CD4-positive, alpha-beta T cell (primary cell): ENCODE data around the gene CHRNA7. TPM values are rescaled to one million over a fixed set of nuclear protein-coding genes. Genes with fewer than 3 reads are reported as not detected.
"Not testable (repeated sequence)": the region's sequence is repeated elsewhere in the genome, so short reads cannot be mapped to it uniquely, and the experiment has no call there.

Source experiments
- ATAC-seq: fragments of 200-7000 bp; cut with Tn5 transposase; one replicate; pipeline ENCODE4 v1.10.0; 2022; ENCODE audit warnings: mild to moderate bottlenecking; ENCODE audit not compliant: poor library complexity
- CTCF ChIA-PET: fragments of 350-600 bp; sonication (Branson Sonifier 250); formaldehyde crosslinking; loops from one replicate; lab custom pipeline; 2021; ENCODE audit warnings: antibody characterized with exemption, inconsistent platforms; lab: Charles Lee
- POLR2A ChIA-PET: fragments of 350-600 bp; sonication (Branson Sonifier 250); formaldehyde crosslinking; loops from one replicate; lab custom pipeline; 2021; ENCODE audit warnings: antibody characterized with exemption, inconsistent platforms; lab: Charles Lee
- DNase-seq, 14 experiments: peaks; one replicate each; pipeline ENCODE4 v3.0.0-alpha.2; 2013 to 2020; ENCODE audit warnings: mixed read lengths in 2 of 14
- H3K27ac ChIP-seq, 2 donors: one replicate each; pipeline versions ENCODE4 v1.5.1 to v1.7.0; 2013; ENCODE audit warnings: low read length in 2 of 2, low read depth in 1 of 2, mild to moderate bottlenecking in 1 of 2
- H3K27me3 ChIP-seq, 2 experiments: 1 replicate in 1 of 2; 2 replicates in 1 of 2; pipeline versions ENCODE4 v1.6.1 to v1.7.0; 2013; ENCODE audit warnings: low read length in 2 of 2, control low read depth in 1 of 2, mild to moderate bottlenecking in 1 of 2, moderate library complexity in 1 of 2; ENCODE audit not compliant: insufficient read depth in 2 of 2, control insufficient read depth in 1 of 2
- H3K36me3 ChIP-seq: one replicate; pipeline ENCODE4 v1.6.1; 2013; ENCODE audit warnings: low read length, control low read depth; ENCODE audit not compliant: insufficient read depth
- H3K4me1 ChIP-seq: one replicate; pipeline ENCODE4 v1.6.1; 2013; ENCODE audit warnings: low read length, control low read depth; ENCODE audit not compliant: insufficient read depth
- H3K4me3 ChIP-seq: one replicate; pipeline ENCODE4 v1.5.1; 2013; ENCODE audit warnings: mild to moderate bottlenecking, low read length, moderate library complexity
- H3K9me3 ChIP-seq, 2 experiments: 1 replicate in 1 of 2; 2 replicates in 1 of 2; pipeline versions ENCODE4 v1.6.1 to v1.7.0; 2013; ENCODE audit warnings: low read length in 2 of 2, mild to moderate bottlenecking in 2 of 2, control low read depth in 1 of 2, moderate library complexity in 1 of 2; ENCODE audit not compliant: control insufficient read depth in 1 of 2, insufficient read depth in 1 of 2
- H3K27ac Mint-ChIP-seq: one replicate; pipeline ENCODE4 v1.8.0; 2020; ENCODE audit warnings: mixed read lengths
- H3K27me3 Mint-ChIP-seq: one replicate; pipeline ENCODE4 v1.8.0; 2021; ENCODE audit warnings: mixed read lengths
- H3K36me3 Mint-ChIP-seq: one replicate; pipeline ENCODE4 v1.8.0; 2021; ENCODE audit warnings: low read depth, mixed read lengths
- H3K4me1 Mint-ChIP-seq: one replicate; pipeline ENCODE4 v1.8.0; 2021; ENCODE audit warnings: low read depth, mixed read lengths
- H3K4me3 Mint-ChIP-seq: one replicate; pipeline ENCODE4 v1.8.0; 2020; ENCODE audit warnings: mild to moderate bottlenecking, mixed read lengths
- H3K9me3 Mint-ChIP-seq: one replicate; pipeline ENCODE4 v1.8.0; 2020; ENCODE audit warnings: mixed read lengths
- intact Hi-C, 2 experiments: fragments of 100-400 bp; cut with DNase I in 1 of 2; cut with micrococcal nuclease in 1 of 2; formaldehyde crosslinking; loops; one replicate each; pipeline versions ENCODE4 v1.15.1 to v1.9.0; 2023 to 2025; cut with DNase I, micrococcal nuclease
- total RNA-seq, 174 experiments: library from RNA in 2 of 174; stranded (reverse) in 2 of 174; gene quantifications; one replicate each; pipeline ENCODE4 v1.2.3 and lab custom pipeline; 2021 to 2026
- TF ChIP-seq, protein P1 (sequence below): fragments of 200-600 bp; IDR thresholded peaks from one replicate; pipeline ENCODE4 v1.8.0; 2022; ENCODE audit warnings: antibody characterized with exemption, mild to moderate bottlenecking

CHRNA7 gene
- total RNA-seq, 2 experiments from 2014 or later = not detected

DNA sequence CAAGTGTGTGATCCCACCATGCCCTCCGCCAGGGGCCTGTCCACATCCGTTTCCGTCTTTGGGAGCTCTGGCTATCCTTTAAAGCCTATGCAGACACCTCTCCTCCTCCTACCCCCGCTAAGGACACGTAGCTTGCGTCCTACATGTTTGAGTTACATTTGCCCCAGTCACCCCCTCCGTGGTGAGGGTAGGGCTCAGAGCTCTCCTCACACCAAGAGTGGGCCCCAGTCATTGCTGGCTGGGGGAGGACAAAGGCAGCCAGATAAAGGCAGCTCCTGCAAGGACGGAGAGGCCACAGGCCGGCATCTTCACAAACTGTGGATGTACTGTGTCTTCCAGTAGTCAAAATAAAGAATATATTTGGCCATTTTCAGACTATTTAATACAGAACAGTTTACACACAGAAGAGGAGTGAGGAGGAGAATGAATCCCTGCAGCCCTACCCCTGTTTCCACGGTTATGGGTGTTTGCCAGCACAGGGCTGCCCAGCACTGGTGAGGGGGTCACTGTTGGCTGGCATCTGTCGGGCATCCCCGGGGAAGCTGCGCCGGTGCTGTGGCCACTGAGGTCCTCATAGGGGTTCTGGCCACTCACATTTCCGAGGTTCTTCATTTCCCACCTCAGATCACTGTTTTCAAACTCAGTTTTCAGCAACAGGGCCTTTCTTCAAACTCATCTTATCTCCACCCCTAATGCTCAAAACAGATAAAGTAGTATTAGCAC is 118.7 kb downstream of the CHRNA7 start:
- DNase-seq = no peak
- H3K36me3 Mint-ChIP-seq = no peaks in the 10 kb centered on the region
- TF ChIP-seq, protein P1, sequence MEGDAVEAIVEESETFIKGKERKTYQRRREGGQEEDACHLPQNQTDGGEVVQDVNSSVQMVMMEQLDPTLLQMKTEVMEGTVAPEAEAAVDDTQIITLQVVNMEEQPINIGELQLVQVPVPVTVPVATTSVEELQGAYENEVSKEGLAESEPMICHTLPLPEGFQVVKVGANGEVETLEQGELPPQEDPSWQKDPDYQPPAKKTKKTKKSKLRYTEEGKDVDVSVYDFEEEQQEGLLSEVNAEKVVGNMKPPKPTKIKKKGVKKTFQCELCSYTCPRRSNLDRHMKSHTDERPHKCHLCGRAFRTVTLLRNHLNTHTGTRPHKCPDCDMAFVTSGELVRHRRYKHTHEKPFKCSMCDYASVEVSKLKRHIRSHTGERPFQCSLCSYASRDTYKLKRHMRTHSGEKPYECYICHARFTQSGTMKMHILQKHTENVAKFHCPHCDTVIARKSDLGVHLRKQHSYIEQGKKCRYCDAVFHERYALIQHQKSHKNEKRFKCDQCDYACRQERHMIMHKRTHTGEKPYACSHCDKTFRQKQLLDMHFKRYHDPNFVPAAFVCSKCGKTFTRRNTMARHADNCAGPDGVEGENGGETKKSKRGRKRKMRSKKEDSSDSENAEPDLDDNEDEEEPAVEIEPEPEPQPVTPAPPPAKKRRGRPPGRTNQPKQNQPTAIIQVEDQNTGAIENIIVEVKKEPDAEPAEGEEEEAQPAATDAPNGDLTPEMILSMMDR = no peak
- CTCF ChIA-PET = no interaction called here
- no peaks in the 10 kb centered on the region for H3K9me3 Mint-ChIP-seq
- H3K36me3 ChIP-seq = no peaks in the 10 kb centered on the region
- peaks cover 0 to 11% of the 10 kb centered on the region in 2 experiments for H3K9me3 ChIP-seq
- no peak overlapping the region for H3K27ac ChIP-seq
- no peak for ATAC-seq
- H3K27me3 ChIP-seq = peaks cover 5 to 9% of the 10 kb centered on the region in 2 experiments
- POLR2A ChIA-PET = no interaction called here
- H3K4me3 Mint-ChIP-seq = no peak overlapping the region
- H3K4me1 ChIP-seq = no peaks in the 10 kb centered on the region
- intact Hi-C loops = no loop called here
- H3K27ac Mint-ChIP-seq = no peak overlapping the region
- H3K4me1 Mint-ChIP-seq = no peaks in the 10 kb centered on the region
- peaks cover 22% of the 10 kb centered on the region for H3K27me3 Mint-ChIP-seq
- no peak overlapping the region for H3K4me3 ChIP-seq

DNA sequence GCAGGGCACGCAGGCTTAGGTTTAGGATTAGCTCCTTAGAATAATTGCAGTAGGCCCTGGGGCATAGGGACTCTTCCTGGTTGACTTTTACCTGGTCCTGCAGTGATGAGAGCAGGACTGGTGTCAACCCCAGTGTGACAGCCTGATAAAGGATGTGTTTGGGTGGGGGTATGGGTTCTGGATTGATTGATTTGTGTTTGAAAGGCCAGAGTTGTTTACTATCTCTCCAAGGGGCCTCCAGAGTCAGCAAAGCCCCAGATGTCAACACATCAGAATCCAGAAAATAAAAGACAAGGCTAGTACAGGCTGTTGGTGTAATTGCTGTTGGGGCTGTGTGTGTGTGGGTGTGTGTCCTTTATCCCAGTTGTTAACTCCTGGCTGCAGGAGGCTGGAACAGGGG is 122.3 kb downstream of the CHRNA7 start:
- ChIA-PET CTCF (no interaction called here), POLR2A (no interaction called here)
- Histone ChIP-seq H3K27ac (no peak overlapping the region), H3K9me3 (peaks cover 0 to 6% of the 10 kb centered on the region in 2 experiments), H3K27me3 (peaks cover 0 to 9% of the 10 kb centered on the region in 2 experiments), H3K4me1 (no peaks in the 10 kb centered on the region), H3K4me3 (no peak overlapping the region), H3K36me3 (no peaks in the 10 kb centered on the region)
- Mint-ChIP-seq H3K27ac (no peak overlapping the region), H3K36me3 (no peaks in the 10 kb centered on the region), H3K4me3 (no peak overlapping the region), H3K9me3 (no peaks in the 10 kb centered on the region), H3K4me1 (no peaks in the 10 kb centered on the region), H3K27me3 (peaks cover 17% of the 10 kb centered on the region)
- TF ChIP-seq, protein P1 = no peak
- no peak for ATAC-seq
- intact Hi-C loops = no loop called here
- no peak for DNase-seq

DNA sequence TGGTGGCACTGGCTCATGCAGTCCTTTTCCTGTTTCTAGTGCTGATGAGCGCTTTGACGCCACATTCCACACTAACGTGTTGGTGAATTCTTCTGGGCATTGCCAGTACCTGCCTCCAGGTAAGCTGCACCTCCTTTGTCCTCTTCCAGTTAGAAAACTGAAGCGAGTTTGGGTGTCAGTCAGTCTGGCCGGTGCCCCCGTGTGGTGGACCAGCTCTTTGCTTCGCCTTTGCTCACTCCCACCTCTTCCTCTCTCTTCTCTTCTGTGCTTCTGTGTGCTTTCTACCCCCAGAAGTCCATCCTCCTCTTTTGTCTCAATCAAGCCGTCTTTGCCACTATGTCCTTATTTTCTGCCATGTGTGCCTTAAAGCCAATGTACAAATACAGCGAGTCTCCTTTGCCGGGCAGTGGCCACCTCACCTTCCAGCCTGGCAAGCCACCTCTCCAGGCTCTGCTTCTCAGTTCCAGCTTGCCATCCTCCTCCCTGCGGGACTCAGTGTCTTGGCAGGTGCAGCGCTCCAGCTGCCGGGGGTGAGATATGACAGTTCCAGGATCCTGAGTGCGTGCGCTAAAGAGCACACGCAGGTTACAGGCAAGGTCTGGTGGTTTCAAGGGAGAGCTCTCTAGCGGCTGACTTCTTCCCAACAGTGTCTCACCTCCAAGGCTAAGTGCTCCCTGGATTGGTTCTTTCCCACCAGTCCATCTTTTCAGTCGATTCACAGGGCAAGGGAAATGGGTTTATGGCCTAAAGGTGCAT is 123.7 kb downstream of the CHRNA7 start:
- POLR2A ChIA-PET = not testable (repeated sequence)

DNA sequence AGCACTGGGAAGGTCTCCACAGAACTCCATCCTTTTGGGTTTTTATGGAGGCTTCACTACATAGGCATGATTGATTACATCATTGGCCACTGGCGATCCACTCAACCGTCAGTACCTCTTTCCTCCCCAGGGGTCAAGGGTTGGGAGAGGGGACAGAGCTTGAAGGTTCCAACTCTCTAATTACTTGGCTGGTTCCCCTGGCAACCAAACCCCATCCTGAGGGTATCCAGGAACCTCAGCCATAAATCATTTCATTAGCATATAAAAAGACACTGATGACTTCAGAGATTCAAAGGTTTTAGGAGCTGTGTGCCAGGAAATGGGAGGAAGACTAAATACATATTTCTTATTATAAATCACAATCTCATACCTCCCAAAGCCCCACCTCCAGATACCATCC is 131.8 kb downstream of the CHRNA7 start:
- intact Hi-C loops = not testable (repeated sequence)

More for the DNA sequence above, 123.7 kb downstream of the CHRNA7 start:
- H3K9me3 Mint-ChIP-seq, H3K4me1 Mint-ChIP-seq, H3K4me3 Mint-ChIP-seq, H3K36me3 Mint-ChIP-seq, DNase-seq, H3K27ac Mint-ChIP-seq, H3K4me1 ChIP-seq, H3K27ac ChIP-seq, H3K9me3 ChIP-seq, intact Hi-C loops, H3K36me3 ChIP-seq, H3K4me3 ChIP-seq, H3K27me3 ChIP-seq, ATAC-seq, CTCF ChIA-PET: not testable (repeated sequence)
- peaks cover 17% of the 10 kb centered on the region for H3K27me3 Mint-ChIP-seq

DNA sequence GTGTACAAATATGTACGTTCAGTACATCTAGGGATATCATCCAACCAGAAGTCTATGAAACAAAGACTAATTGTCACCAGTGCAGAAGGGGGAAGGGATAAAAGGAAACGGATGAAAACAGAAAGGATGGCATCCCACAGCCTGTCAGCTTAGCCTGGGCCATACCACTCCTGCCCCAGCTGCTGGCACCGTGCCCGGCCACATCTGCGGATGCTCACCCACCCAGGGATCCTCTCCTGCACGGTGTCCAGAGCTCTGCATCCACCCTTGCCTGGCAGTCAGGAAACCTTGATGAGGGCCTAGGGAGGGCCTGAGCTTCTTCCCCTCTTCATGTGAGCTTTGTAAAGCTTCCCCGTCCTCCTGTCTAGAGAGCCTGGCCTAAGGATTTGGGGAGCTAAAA is 133.8 kb downstream of the CHRNA7 start:
- H3K9me3 ChIP-seq, H3K27me3 Mint-ChIP-seq, H3K36me3 ChIP-seq, H3K27ac ChIP-seq, H3K36me3 Mint-ChIP-seq, H3K27me3 ChIP-seq, H3K9me3 Mint-ChIP-seq, ATAC-seq, H3K27ac Mint-ChIP-seq, H3K4me3 Mint-ChIP-seq, H3K4me3 ChIP-seq, POLR2A ChIA-PET, CTCF ChIA-PET, DNase-seq, intact Hi-C loops, H3K4me1 ChIP-seq, H3K4me1 Mint-ChIP-seq: not testable (repeated sequence)

More for the DNA sequence above, 131.8 kb downstream of the CHRNA7 start:
- H3K4me1 Mint-ChIP-seq, POLR2A ChIA-PET, H3K27me3 Mint-ChIP-seq, H3K9me3 ChIP-seq, H3K27me3 ChIP-seq, H3K4me3 Mint-ChIP-seq, ATAC-seq, H3K9me3 Mint-ChIP-seq, CTCF ChIA-PET, H3K36me3 ChIP-seq, H3K36me3 Mint-ChIP-seq, H3K4me3 ChIP-seq, H3K27ac Mint-ChIP-seq, DNase-seq, H3K4me1 ChIP-seq, H3K27ac ChIP-seq: not testable (repeated sequence)
